NB4 (cell line): ENCODE data around the gene UBE2F.

Source experiments
- DNase-seq: peaks from one replicate; pipeline ENCODE4 v3.0.0; 2010; ENCODE audit warnings: low read depth
- H3K4me3 ChIP-seq: one replicate; pipeline ENCODE4 v1.5.1; 2011; ENCODE audit warnings: mild to moderate bottlenecking, low read depth, low read length, moderate library complexity
- CTCF ChIP-seq: IDR thresholded peaks from one replicate; pipeline ENCODE4 v1.5.1; 2012; ENCODE audit warnings: low read depth, low read length
- MAX ChIP-seq: IDR thresholded peaks from 2 replicates; pipeline ENCODE4 v1.6.1; 2011; ENCODE audit warnings: low read depth, low read length
- MYC ChIP-seq: IDR thresholded peaks from 2 replicates; pipeline ENCODE4 v1.6.1; 2011; ENCODE audit warnings: low read depth, low read length
- POLR2A ChIP-seq: IDR thresholded peaks from 2 replicates; pipeline ENCODE4 v1.6.1; 2011; ENCODE audit warnings: mild to moderate bottlenecking; ENCODE audit not compliant: insufficient read length; ENCODE audit errors: extremely low read depth

The UBE2F gene

GRCh38 chr2:238003234-238004031, 36.6 kb downstream of the UBE2F start:
- no peak for DNase-seq
- no peak overlapping the region for H3K4me3 ChIP-seq
- TF ChIP-seq MYC (no peak), CTCF (no peak), POLR2A (no peak), MAX (no peak)

- no peak for DNase-seq
- TF ChIP-seq MYC = no peak
- TF ChIP-seq POLR2A = no peak
- no peak for TF ChIP-seq CTCF
- no peak for TF ChIP-seq MAX
- H3K4me3 ChIP-seq = no peak overlapping the region
These were observed 37.4 kb downstream of the UBE2F start for GRCh38 chr2:238004077-238004830.

- H3K4me3 ChIP-seq = no peak overlapping the region
- TF ChIP-seq CTCF (no peak), MYC (no peak), POLR2A (no peak), MAX (no peak)
- no peak for DNase-seq
These were observed 38.7 kb downstream of the UBE2F start for GRCh38 chr2:238005528-238005927.

GRCh38 chr2:238006510-238006909, 39.7 kb downstream of the UBE2F start:
- TF ChIP-seq MYC (no peak), CTCF (no peak), MAX (no peak), POLR2A (no peak)
- no peak for DNase-seq
- no peak overlapping the region for H3K4me3 ChIP-seq

GRCh38 chr2:238007924-238008323, 41.1 kb downstream of the UBE2F start:
- TF ChIP-seq CTCF = no peak
- no peak for TF ChIP-seq MYC
- TF ChIP-seq MAX = no peak
- no peak for TF ChIP-seq POLR2A
- DNase-seq = no peak
- no peak overlapping the region for H3K4me3 ChIP-seq
